ENCODE data around the gene AKAP4. TPM values are rescaled to one million over a fixed set of nuclear protein-coding genes. Genes with fewer than 3 reads are reported as not detected.

The AKAP4 gene
- total and polyA plus RNA-seq, 9 of the 15 experiments (the other 6 are each of a cell fraction or from before 2014, with no cell fraction given) = 0.05 to 0.36 (median 0.13) TPM

- TF ChIP-seq ZNF407 (IDR thresholded peaks at IDR 0.05; ENCODE audit: low read depth) (no peak), FUS (optimal IDR thresholded peaks at IDR 0.05; ENCODE audit: low read depth, low read length) (no peak), BRF1 (IDR thresholded peaks at IDR 0.05; ENCODE audit: borderline replicate concordance, extremely low read depth, insufficient read length) (no peak), TBP (optimal IDR thresholded peaks at IDR 0.05; ENCODE audit: low read depth, low read length) (no peak), RBM25 (IDR thresholded peaks at IDR 0.05; ENCODE audit: low read depth, low read length, severe bottlenecking) (no peak), SUPT5H (IDR thresholded peaks at IDR 0.05) (no peak), ZZZ3 (IDR thresholded peaks at IDR 0.05) (no peak), PRMT5 (CRISPR knock-in tag; IDR thresholded peaks at IDR 0.05) (no peak), HDAC1 (IDR thresholded peaks at IDR 0.05) (peak in 1 of 2 experiments; percentile 62; a peak in 2 of 4 replicates), ZNF232 (CRISPR knock-in tag; IDR thresholded peaks at IDR 0.05) (no peak), KLF1 (tag; IDR thresholded peaks at IDR 0.05) (peak; percentile 70; the same call in 1 of the 2 replicates), ZNF507 (tag; conservative IDR thresholded peaks at IDR 0.05) (no peak), NR2C2 (CRISPR knock-in tag; IDR thresholded peaks at IDR 0.05) (no peak), NR2C2 (tag; IDR thresholded peaks at IDR 0.05) (no peak)
- TF ChIP-seq, protein P1, sequence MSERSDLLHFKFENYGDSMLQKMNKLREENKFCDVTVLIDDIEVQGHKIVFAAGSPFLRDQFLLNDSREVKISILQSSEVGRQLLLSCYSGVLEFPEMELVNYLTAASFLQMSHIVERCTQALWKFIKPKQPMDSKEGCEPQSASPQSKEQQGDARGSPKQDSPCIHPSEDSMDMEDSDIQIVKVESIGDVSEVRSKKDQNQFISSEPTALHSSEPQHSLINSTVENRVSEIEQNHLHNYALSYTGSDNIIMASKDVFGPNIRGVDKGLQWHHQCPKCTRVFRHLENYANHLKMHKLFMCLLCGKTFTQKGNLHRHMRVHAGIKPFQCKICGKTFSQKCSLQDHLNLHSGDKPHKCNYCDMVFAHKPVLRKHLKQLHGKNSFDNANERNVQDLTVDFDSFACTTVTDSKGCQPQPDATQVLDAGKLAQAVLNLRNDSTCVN (CRISPR knock-in tag; IDR thresholded peaks at IDR 0.05) = no peak
- TF ChIP-seq, protein P2, sequence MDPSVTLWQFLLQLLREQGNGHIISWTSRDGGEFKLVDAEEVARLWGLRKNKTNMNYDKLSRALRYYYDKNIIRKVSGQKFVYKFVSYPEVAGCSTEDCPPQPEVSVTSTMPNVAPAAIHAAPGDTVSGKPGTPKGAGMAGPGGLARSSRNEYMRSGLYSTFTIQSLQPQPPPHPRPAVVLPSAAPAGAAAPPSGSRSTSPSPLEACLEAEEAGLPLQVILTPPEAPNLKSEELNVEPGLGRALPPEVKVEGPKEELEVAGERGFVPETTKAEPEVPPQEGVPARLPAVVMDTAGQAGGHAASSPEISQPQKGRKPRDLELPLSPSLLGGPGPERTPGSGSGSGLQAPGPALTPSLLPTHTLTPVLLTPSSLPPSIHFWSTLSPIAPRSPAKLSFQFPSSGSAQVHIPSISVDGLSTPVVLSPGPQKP (CRISPR knock-in tag; IDR thresholded peaks at IDR 0.05) = no peak
- TF ChIP-seq, protein P3, sequence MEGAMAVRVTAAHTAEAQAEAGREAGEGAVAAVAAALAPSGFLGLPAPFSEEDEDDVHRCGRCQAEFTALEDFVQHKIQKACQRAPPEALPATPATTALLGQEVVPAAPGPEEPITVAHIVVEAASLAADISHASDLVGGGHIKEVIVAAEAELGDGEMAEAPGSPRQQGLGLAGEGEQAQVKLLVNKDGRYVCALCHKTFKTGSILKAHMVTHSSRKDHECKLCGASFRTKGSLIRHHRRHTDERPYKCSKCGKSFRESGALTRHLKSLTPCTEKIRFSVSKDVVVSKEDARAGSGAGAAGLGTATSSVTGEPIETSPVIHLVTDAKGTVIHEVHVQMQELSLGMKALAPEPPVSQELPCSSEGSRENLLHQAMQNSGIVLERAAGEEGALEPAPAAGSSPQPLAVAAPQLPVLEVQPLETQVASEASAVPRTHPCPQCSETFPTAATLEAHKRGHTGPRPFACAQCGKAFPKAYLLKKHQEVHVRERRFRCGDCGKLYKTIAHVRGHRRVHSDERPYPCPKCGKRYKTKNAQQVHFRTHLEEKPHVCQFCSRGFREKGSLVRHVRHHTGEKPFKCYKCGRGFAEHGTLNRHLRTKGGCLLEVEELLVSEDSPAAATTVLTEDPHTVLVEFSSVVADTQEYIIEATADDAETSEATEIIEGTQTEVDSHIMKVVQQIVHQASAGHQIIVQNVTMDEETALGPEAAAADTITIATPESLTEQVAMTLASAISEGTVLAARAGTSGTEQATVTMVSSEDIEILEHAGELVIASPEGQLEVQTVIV (CRISPR knock-in tag; IDR thresholded peaks at IDR 0.05; ENCODE audit: borderline replicate concordance) = no peak
These were observed 2.5 kb downstream of the AKAP4 start (continued) for GRCh38 chrX:50198348-50198747.

Measured in K562 (cell line).